Measurements from ENCODE around the gene MYO18B. TPM values are rescaled to one million over a fixed set of nuclear protein-coding genes. Genes with fewer than 3 reads are reported as not detected.

The MYO18B gene
- total and polyA plus RNA-seq, 2 donors: 0.62 to 4.8 TPM

DNA sequence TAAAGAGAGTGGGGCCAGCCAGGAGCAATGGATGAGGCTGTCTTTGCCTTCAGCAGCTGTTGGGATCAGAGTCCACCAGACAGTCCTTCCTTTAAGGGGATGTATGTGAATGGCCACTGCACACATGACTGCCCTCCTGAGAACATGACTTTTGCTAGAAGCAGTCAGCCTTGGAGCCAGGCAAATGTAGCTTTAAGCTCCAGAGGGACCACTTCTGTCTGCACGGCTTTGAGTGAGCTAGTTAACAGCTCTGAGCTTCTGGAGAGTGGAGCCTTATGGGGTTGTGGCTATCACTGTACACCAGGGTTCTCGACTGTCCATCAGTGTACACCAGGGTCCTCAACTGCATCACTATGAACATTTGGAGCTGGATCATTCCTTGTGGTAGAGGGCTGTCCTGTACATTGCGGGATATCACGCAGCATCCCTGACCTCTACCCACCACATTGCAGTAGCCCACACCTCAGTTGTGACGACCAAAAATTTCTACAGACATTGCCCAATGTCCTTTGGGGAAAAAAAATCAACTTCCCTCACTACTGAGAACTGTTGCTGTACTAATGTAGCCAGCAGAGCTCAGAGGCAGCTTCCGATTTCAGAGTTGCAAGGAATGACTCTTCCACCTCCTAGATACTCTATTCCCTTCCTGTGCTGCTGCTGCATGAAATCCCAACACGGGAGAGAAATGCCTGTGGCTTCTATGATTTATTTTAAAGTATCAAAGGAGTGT is 169.4 kb downstream of the MYO18B start:
- Histone ChIP-seq H3K36me3 (ENCODE audit: insufficient read depth) (no peaks in the 10 kb centered on the region), H3K4me3 (ENCODE audit: low read depth, low read length) (no peak overlapping the region), H3K27ac (ENCODE audit: low read depth) (no peak overlapping the region), H3K4me1 (ENCODE audit: insufficient read depth) (no peaks in the 10 kb centered on the region)
- DNase-seq (ENCODE audit: extremely low spot score): no peak
- 78% methylated on average over 7 of the region's 7 CpGs for WGBS

DNA sequence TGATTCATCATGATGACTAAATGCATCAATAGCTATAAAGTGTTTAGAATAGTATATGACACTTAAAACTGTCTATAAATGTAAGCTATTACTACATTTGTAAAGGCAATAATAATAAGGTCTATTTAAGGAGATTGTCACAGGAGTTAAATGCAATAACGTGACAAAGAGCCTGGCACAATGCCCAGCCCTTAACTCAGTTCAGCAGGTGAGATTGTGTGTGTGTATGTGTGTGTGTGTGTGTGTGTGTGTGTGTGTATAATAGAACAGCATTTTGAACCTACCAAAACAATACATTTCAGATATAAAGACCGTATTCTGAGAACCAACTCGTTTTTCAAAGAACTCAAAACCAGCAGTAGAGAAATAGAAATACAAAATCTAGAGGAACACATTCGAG is 177.5 kb downstream of the MYO18B start:
- Histone ChIP-seq H3K36me3 (ENCODE audit: insufficient read depth) (no peaks in the 10 kb centered on the region), H3K27ac (ENCODE audit: low read depth) (no peak overlapping the region), H3K4me3 (ENCODE audit: low read depth, low read length) (no peak overlapping the region), H3K4me1 (ENCODE audit: insufficient read depth) (no peaks in the 10 kb centered on the region)
- WGBS: 59% methylated on average over 4 of the region's 4 CpGs
- DNase-seq (ENCODE audit: extremely low spot score): no peak

DNA sequence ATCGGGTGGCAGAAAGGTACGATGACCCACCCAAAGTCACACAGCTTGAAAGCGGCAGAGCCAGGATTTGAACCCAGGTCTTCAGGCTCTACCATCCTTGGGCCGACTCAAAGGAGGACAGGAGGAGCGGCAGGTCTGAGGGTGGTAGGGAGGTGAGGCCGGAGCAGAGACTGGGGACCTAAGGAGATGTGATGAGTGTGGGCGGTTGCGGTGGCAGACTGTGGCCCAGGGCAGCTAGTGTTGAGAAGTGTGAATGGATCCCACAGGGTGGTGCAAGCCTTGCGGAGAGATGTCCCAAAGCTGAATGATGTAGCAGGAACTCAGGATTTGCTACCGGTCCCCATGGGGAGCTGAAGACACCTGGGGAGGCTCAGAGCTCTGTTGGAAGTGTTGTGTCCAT is 180.2 kb downstream of the MYO18B start:
- WGBS: 91% methylated on average over 10 of the region's 10 CpGs
- Histone ChIP-seq H3K4me1 (ENCODE audit: insufficient read depth) (no peaks in the 10 kb centered on the region), H3K36me3 (ENCODE audit: insufficient read depth) (no peaks in the 10 kb centered on the region), H3K27ac (ENCODE audit: low read depth) (no peak overlapping the region), H3K4me3 (ENCODE audit: low read depth, low read length) (no peak overlapping the region)
- DNase-seq (ENCODE audit: extremely low spot score): no peak

DNA sequence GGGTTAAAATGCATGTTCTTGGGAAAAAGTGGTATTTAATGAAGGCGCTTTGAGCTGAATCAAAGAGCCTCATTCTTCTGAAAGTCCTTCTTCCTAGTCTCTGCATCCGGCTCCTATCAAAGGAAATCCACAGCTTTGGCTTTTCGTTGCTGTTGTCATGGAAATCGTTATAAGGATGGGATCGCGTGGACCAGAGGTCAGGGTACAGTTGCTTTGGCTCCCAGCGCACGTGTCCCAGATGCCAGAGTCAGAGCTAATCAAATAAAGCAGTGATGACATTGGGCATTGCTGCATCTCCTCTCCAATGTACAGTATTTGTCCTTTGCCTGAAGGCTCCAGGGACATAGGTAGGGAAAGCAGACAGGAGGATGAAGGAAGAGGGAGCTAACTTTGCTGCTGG is 181.9 kb downstream of the MYO18B start:
- Histone ChIP-seq H3K4me1 (ENCODE audit: insufficient read depth) (no peaks in the 10 kb centered on the region), H3K27ac (ENCODE audit: low read depth) (no peak overlapping the region), H3K4me3 (ENCODE audit: low read depth, low read length) (no peak overlapping the region), H3K36me3 (ENCODE audit: insufficient read depth) (no peaks in the 10 kb centered on the region)
- 53% methylated on average over 8 of the region's 8 CpGs for WGBS
- no peak for DNase-seq (ENCODE audit: extremely low spot score)

DNA sequence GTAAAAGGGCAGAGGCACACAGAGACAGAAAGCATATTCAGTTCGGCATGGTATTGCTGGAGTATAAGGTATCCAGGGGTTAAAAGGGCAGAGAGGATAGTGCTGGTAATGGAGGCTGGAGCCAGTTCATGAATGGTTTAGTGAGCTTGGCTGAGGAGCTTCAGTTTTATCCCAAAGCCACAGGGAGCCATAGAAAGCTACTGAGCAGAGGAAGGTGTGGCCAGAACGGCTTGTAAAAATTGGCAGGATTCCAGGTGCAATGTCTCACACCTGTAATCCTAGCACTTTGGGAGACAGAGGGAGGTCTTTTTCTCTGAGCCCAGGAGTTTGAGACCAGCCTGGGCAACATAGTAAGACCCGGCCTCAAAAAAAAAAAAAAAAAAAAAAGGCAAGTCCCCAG is 186.1 kb downstream of the MYO18B start:
- H3K4me1 ChIP-seq (ENCODE audit: insufficient read depth): no peaks in the 10 kb centered on the region
- H3K36me3 ChIP-seq (ENCODE audit: insufficient read depth): no peaks in the 10 kb centered on the region
- no peak overlapping the region for H3K4me3 ChIP-seq (ENCODE audit: low read depth, low read length)
- no peak for DNase-seq (ENCODE audit: extremely low spot score)
- H3K27ac ChIP-seq (ENCODE audit: low read depth): no peak overlapping the region
- 65% methylated on average over 3 of the region's 3 CpGs for WGBS

DNA sequence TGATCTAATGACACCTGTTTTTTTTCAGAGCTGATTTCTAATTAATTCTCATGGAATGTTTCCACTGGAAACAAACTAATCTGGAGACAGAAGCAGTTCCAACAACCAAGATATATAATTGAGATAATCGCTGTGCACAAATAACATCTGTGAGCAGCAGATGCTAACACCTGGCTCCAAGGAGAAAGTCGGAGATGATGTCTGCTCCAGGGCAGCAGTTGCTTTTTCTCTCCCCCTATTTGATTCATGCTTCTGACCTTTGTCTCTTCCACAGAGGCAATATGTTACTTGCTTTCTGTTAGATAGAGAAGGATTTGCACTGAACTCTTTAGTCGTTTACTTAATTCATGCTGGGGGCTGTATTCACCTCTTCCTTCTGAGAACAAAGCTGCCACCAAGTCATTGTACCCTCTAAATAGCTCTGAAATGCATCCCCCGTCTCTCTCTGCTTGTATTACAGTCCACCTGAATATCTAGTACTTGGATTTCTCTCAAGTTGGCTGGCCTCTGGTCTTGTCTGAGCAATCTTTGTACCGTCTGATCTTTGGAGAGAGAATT is 187.4 kb downstream of the MYO18B start:
- Histone ChIP-seq H3K27ac (ENCODE audit: low read depth) (no peak overlapping the region), H3K4me1 (ENCODE audit: insufficient read depth) (no peaks in the 10 kb centered on the region), H3K36me3 (ENCODE audit: insufficient read depth) (no peaks in the 10 kb centered on the region), H3K4me3 (ENCODE audit: low read depth, low read length) (no peak overlapping the region)
- no peak for DNase-seq (ENCODE audit: extremely low spot score)
- WGBS: 53% methylated on average over 5 of the region's 5 CpGs

DNA sequence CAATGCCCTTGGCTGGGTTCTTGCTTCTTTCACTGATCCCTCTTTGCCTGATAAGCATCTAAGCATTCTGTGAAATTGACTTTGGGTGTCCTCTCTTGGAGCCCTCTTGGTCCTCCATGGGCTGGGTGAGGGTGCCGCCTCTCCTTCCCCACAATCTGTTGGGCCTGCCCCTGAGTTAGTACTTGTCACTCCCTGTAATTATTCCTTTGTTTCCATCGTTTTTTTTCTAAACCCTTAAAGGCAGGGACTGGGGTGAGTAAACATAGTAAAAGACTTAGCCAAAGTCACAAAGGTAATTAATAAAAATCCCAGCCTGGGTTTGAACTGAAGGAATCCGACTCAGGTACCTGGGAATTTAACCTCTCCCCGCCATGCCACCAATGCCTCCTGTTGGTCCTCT is 188.1 kb downstream of the MYO18B start:
- Histone ChIP-seq H3K27ac (ENCODE audit: low read depth) (no peak overlapping the region), H3K4me3 (ENCODE audit: low read depth, low read length) (no peak overlapping the region), H3K36me3 (ENCODE audit: insufficient read depth) (no peaks in the 10 kb centered on the region), H3K4me1 (ENCODE audit: insufficient read depth) (no peaks in the 10 kb centered on the region)
- no peak for DNase-seq (ENCODE audit: extremely low spot score)
- WGBS: 55% methylated on average over 4 of the region's 4 CpGs

DNA sequence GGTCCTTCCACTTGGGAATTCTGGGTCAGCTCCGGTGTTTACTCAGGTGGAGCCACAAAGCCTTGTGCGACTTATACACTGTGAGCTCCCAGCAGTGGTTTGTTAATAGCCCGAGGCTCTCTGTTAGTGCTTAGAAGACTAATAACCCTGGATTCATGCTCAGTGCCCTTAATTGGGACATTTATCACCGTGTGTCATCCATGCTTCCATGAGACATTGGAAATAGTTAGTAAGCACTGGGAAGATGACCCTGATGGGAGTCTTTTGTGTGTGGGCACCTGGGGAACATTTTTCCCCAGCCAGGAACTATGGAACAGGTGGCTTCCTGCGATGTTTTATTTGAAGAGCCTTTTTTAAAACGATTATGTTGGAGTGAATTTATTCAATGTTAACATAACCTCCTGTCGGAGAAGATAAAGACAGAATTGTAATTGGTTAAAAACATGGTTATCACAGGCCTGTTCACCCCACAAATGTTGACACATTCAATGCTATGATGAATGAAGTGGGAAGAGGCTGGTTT is 188.9 kb downstream of the MYO18B start:
- Histone ChIP-seq H3K4me3 (ENCODE audit: low read depth, low read length) (no peak overlapping the region), H3K36me3 (ENCODE audit: insufficient read depth) (no peaks in the 10 kb centered on the region), H3K27ac (ENCODE audit: low read depth) (no peak overlapping the region), H3K4me1 (ENCODE audit: insufficient read depth) (no peaks in the 10 kb centered on the region)
- no peak for DNase-seq (ENCODE audit: extremely low spot score)
- WGBS: 63% methylated on average over 7 of the region's 7 CpGs

DNA sequence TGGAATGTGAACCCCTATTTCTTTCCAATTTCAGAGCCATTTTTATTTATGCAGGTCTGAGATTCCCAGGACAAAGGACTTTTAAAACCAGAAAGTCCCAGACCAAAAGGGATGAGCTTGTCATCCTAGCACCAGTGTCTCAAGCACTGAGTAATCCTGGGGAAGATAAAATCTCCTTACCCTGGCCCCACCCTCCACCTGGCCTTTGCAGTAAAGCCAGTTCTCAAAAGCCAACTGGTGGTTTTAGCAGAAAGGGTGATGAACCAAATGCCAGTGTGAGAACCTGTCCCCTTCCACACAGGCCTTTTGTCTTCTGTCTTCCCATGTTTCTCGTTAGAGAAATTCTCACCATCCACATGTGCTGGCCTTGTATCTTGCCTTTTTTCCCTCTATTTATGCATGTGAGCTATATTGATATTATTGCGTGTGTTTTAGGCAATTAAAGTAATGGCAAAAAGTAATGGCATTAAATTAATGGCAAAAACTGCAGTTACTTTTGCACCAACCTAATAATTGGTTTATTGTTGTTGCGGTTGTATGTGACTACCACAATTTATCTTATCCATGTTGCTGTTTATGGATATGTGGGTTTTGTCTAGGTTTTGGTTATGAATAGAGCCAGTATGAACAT is 191.3 kb downstream of the MYO18B start:
- Histone ChIP-seq H3K27ac (ENCODE audit: low read depth) (no peak overlapping the region), H3K4me1 (ENCODE audit: insufficient read depth) (no peaks in the 10 kb centered on the region), H3K4me3 (ENCODE audit: low read depth, low read length) (no peak overlapping the region), H3K36me3 (ENCODE audit: insufficient read depth) (no peaks in the 10 kb centered on the region)
- no peak for DNase-seq (ENCODE audit: extremely low spot score)
- 85% methylated on average over 3 of the region's 3 CpGs for WGBS

DNA sequence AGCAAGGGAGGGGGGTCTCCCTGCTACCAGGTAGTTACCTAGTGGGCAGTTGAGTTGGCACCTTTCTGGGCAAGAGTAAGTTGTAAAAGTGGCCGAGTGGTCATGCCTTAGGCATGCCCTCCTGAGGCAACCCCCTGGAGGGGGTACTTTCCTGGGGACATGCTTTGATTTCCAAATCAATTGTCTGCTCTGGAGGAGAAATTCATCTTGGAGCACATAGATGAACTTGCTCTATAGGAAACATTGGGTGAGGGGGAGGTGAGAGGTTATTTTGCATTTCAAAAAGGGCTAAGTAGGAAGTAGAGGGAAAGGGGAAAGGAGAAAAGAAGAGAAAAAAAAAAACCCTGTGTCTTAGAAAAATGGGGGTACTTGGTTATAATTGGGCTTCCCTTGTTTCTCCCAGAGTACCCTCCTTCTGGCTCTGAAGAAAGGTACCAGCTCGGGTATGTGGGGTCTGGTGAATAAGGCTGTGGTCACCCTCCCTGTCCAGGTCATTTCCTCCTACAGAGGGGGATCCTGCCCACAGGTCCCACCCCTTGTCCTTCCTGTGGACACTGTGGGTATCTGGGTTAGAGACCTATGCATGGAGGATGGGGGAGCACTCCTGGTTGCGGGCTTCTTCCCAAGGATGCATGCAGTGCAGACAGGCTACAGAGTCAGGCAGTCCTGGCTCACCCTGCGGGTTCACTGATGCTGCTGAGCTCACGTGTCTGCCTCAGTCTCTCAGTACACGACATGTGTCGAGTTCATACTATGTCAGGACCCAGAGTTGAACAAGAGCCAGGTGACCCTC is 193.5 kb downstream of the MYO18B start:
- Histone ChIP-seq H3K4me1 (ENCODE audit: insufficient read depth) (no peaks in the 10 kb centered on the region), H3K36me3 (ENCODE audit: insufficient read depth) (no peaks in the 10 kb centered on the region), H3K27ac (ENCODE audit: low read depth) (no peak overlapping the region), H3K4me3 (ENCODE audit: low read depth, low read length) (no peak overlapping the region)
- no peak for DNase-seq (ENCODE audit: extremely low spot score)
- WGBS: 40% methylated on average over 7 of the region's 7 CpGs

DNA sequence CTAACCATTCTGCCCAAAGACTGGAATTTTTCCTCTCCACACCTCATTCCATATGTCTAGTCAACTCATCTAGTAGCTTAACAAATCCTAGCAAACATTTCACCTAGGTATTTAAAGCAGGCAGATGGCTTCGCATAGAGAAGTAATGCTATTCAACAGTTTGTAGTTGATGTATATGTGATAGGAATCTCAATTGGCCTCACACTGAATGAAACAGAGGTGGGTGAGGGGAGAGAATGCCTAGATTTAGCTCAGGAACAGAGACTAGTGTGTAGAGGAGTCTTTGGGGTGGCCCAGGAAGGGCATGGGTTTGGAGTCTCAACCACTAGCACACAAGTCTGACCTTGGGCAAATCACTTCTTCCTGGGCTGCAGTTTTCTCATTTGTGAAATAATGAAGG is 196.2 kb downstream of the MYO18B start:
- H3K4me3 ChIP-seq (ENCODE audit: low read depth, low read length): no peak overlapping the region
- WGBS: 43% methylated on average over 1 of the region's 1 CpG
- DNase-seq (ENCODE audit: extremely low spot score): no peak
- H3K27ac ChIP-seq (ENCODE audit: low read depth): no peak overlapping the region
- no peaks in the 10 kb centered on the region for H3K4me1 ChIP-seq (ENCODE audit: insufficient read depth)
- no peaks in the 10 kb centered on the region for H3K36me3 ChIP-seq (ENCODE audit: insufficient read depth)

DNA sequence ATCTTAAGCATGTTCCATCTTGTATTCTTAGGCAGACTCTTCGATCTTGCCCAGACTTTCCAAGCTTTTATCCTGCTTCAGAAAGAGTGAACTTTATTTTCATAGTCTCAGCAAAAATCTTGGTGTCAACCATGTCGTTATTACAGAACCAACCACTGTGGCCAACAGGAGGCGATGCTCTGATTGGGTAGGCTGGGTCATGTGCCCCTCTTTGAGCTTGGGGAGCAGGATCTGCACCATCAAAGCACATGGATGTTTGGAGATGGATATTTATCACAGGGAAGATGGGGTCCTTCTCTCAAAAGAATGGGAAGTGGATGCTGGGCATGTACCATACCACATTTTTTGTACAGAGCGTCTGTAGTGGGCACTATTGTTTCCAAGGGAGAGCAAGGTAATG is 197.4 kb downstream of the MYO18B start:
- Histone ChIP-seq H3K4me1 (ENCODE audit: insufficient read depth) (no peaks in the 10 kb centered on the region), H3K36me3 (ENCODE audit: insufficient read depth) (no peaks in the 10 kb centered on the region), H3K27ac (ENCODE audit: low read depth) (no peak overlapping the region), H3K4me3 (ENCODE audit: low read depth, low read length) (no peak overlapping the region)
- no peak for DNase-seq (ENCODE audit: extremely low spot score)
- WGBS: 86% methylated on average over 4 of the region's 4 CpGs

DNA sequence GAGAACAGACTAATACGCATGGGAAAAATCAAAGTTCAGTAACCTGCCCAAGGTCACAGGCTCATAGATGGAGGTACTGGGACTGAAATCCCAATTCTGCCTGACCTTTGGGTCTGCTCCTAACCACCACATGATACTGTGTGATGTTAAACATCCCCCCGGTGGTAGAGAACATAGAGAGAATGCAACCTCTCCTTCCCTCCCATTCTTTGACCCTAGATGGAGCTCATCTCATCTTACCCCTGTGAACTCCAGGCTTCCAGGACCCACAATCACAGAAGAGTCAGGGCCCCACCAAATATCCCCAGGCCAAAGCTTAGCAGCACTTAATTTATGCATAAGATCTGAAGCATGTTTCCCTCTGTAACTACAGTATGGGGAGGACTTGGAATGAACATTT is 198.5 kb downstream of the MYO18B start:
- H3K36me3 ChIP-seq (ENCODE audit: insufficient read depth): no peaks in the 10 kb centered on the region
- H3K4me1 ChIP-seq (ENCODE audit: insufficient read depth): no peaks in the 10 kb centered on the region
- no peak overlapping the region for H3K27ac ChIP-seq (ENCODE audit: low read depth)
- no peak for DNase-seq (ENCODE audit: extremely low spot score)
- H3K4me3 ChIP-seq (ENCODE audit: low read depth, low read length): no peak overlapping the region
- WGBS: 81% methylated on average over 2 of the region's 2 CpGs

Measured in urinary bladder (tissue), 4 donors.